ENCODE results near the gene CD59. TPM values are rescaled to one million over a fixed set of nuclear protein-coding genes. Genes with fewer than 3 reads are reported as not detected.

CD59 gene
- total and polyA plus RNA-seq, 9 of the 15 experiments (the other 6 are each of a cell fraction or from before 2014, with no cell fraction given): 38.1 to 338 (median 173) TPM

DNA sequence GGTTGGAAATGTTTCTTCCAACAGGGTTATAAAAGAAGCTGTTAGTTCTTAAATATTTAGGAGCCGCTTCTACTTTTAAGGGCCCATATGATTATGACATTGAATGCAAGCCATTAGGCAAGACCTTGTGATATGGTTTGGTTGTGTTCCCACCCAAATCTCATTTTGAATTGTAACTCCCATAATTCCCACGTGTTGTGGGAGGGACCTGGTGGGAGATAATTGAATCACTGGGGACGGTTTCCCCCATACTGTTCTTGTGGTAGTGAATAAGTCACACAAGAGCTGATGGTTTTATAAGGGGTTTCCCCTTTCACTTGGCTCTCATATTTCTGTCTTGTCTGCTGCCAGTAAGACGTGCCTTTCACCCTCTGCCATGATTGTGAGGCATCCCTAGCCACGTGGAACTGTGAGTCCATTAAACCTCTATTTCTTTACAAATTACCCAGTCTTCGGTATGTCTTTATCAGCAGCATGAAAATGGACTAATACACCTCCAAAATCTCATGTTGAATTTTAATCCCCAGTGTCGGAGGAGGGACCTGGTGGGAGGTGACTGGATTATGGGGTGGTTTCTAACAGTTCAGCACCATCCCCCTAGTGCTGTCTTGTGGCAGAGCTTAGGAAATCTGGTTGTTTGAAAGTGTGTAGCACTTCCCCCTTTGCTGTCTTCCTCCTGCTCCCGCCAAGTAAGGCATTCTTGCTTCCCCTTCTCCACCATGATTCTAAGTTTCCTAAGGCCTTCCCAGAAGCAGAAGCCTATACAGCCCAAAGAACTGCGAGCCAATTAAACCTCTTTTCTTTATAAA is 4.3 kb downstream of the CD59 start (continued):
- no peak for TF ChIP-seq ZNF644 (tag; IDR thresholded peaks at IDR 0.05; ENCODE audit: low read depth)
- no peak for TF ChIP-seq MEIS2 (IDR thresholded peaks at IDR 0.05; ENCODE audit: partially characterized antibody)
- TF ChIP-seq, protein P1, sequence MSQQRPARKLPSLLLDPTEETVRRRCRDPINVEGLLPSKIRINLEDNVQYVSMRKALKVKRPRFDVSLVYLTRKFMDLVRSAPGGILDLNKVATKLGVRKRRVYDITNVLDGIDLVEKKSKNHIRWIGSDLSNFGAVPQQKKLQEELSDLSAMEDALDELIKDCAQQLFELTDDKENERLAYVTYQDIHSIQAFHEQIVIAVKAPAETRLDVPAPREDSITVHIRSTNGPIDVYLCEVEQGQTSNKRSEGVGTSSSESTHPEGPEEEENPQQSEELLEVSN (IDR thresholded peaks at IDR 0.05; ENCODE audit: borderline replicate concordance in 1 of 2, extremely low read depth in 1 of 2, insufficient read depth in 1 of 2, insufficient read length in 1 of 2, low read depth in 1 of 2, low read length in 1 of 2, poor library complexity in 1 of 2, severe bottlenecking in 1 of 2): peak in 1 of 2 experiments; percentile 33
- TF ChIP-seq NCOA2 (IDR thresholded peaks at IDR 0.05; ENCODE audit: partially characterized antibody in 2 of 2): no peak
- no peak for TF ChIP-seq GTF2F1 (IDR thresholded peaks at IDR 0.05; ENCODE audit: low read depth, low read length)
- no peak for TF ChIP-seq ADNP (tag; IDR thresholded peaks at IDR 0.05)
- no peak for TF ChIP-seq ARID2 (IDR thresholded peaks at IDR 0.05)
- TF ChIP-seq GTF3C2 (IDR thresholded peaks at IDR 0.05; ENCODE audit: borderline replicate concordance, extremely low read depth, insufficient read length): no peak
- TF ChIP-seq, protein P2, sequence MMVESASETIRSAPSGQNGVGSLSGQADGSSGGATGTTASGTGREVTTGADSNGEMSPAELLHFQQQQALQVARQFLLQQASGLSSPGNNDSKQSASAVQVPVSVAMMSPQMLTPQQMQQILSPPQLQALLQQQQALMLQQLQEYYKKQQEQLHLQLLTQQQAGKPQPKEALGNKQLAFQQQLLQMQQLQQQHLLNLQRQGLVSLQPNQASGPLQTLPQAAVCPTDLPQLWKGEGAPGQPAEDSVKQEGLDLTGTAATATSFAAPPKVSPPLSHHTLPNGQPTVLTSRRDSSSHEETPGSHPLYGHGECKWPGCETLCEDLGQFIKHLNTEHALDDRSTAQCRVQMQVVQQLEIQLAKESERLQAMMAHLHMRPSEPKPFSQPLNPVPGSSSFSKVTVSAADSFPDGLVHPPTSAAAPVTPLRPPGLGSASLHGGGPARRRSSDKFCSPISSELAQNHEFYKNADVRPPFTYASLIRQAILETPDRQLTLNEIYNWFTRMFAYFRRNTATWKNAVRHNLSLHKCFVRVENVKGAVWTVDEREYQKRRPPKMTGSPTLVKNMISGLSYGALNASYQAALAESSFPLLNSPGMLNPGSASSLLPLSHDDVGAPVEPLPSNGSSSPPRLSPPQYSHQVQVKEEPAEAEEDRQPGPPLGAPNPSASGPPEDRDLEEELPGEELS (CRISPR knock-in tag; IDR thresholded peaks at IDR 0.05; ENCODE audit: borderline replicate concordance): no peak
- 0 out of 2 replicates have a peak, but pooled peaks have one; percentile 26 for TF ChIP-seq EP400 (IDR thresholded peaks at IDR 0.05)
- no peak for TF ChIP-seq RBM25 (IDR thresholded peaks at IDR 0.05; ENCODE audit: low read depth, low read length, severe bottlenecking)
- no peak for TF ChIP-seq ZNF121 (CRISPR knock-in tag; conservative IDR thresholded peaks at IDR 0.05)
- no peak for TF ChIP-seq ARID1B (IDR thresholded peaks at IDR 0.05)
- TF ChIP-seq AFF1 (IDR thresholded peaks at IDR 0.05; ENCODE audit: low read depth in 1 of 2, partially characterized antibody in 2 of 2): no peak
- TF ChIP-seq LARP7 (IDR thresholded peaks at IDR 0.05): no peak
- TF ChIP-seq ZNF668 (CRISPR knock-in tag; IDR thresholded peaks at IDR 0.05): no peak

Data from K562 (cell line).